ENCODE measurements around the gene CYBC1. TPM values are rescaled to one million over a fixed set of nuclear protein-coding genes. Genes with fewer than 3 reads are reported as not detected.
A peak's percentile ranks its signal among the peaks of the same experiment; 100 is the strongest.

Gene CYBC1
- polyA plus RNA-seq, 12 donors, result 25.9 to 149 (median 30.6) TPM; not detected in 1

- no peak for DNase-seq
Measured at GRCh38 chr17:82436601-82437324, 13.8 kb downstream of the CYBC1 start.

- DNase-seq, result no peak
Measured at GRCh38 chr17:82435601-82436583, 14.7 kb downstream of the CYBC1 start.

GRCh38 chr17:82435103-82435502 is 15.4 kb downstream of the CYBC1 start:
- no peak for DNase-seq

- DNase-seq, result no peak
Measured at GRCh38 chr17:82434216-82434565, 16.4 kb downstream of the CYBC1 start.

DNA sequence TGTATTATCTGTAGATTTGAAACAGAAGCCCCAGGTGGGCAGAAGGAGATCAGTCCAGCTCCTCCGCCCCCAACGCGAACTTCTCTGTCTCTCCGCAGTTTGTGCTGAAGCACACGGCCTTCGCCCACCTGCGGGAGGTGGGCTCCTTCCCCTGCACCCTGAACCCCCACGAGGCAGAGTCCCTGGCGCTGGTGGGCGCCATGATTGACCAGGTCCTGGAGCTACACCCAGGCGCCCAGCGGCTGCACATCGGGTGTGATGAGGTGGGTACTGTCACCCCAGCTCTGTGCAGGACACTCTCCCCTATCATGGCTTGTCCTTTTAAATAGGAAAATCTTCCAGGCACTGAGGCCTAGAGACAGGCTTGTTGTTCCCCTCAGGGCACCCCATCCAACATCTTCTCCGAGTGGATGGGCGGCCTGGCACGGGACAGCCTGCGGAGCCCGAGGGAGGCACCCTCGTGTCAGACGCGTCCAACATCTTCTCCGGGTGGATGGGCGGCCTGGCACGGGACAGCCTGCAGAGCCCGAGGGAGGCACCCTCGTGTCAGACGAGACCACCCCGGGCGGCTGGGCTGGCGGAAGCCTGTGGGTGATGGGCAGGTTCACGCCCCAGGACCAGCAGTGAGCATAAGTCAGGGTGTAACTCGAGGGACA is 16.9 kb downstream of the CYBC1 start:
- DNase-seq, result no peak

GRCh38 chr17:82432017-82432416 is 18.5 kb downstream of the CYBC1 start:
- DNase-seq, result no peak

- DNase-seq, result no peak
Measured at GRCh38 chr17:82429824-82430223, 20.7 kb downstream of the CYBC1 start.

GRCh38 chr17:82428546-82428945 is 22.0 kb downstream of the CYBC1 start:
- DNase-seq, result no peak

- no peak for DNase-seq
Measured at GRCh38 chr17:82424863-82425159, 25.7 kb downstream of the CYBC1 start.

DNA sequence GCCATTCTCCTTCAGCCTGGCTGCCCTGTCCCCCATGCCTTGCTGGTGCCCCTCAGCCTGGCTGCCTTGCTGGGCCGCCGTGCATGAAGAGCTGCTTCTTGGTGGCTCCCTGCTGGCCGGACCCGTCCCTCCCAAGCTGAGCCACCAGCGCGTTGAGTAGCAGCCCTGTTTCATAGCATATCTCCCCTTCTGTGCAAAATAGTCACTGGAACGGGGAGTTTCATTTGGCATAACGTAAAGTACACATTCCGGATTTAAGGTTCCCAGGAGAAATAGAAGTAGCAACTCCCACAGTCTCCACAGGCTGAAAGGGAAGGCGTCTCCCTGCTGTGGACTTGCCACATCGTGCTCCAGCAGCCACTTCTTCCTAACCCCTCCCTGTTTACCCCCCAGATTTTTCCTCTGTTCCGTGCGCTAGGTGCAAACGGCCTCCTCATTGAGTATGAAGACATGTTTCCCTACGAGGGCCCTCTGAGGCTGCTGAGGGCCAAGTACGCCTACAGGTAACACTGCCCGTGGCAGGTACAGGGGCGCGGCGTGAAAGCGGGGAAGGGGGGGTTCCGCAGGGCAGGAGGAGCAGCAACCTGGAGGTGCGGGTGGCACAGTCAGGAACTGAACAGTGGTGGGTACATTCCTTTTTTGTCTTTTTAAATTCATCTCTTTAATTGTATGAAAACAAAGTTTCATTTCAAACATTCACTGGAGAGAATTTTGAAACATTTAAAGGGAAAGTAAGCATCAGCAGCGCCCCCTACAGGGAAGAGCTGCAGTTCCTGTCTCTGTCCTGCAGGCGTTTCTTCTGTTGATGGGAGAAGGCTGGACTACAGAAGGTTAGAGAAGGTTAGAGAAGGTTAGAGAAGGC is 26.3 kb downstream of the CYBC1 start:
- DNase-seq, result no peak

GRCh38 chr17:82419540-82419939 is 31.0 kb downstream of the CYBC1 start:
- DNase-seq, result no peak

- peak; percentile 77 for DNase-seq
Measured at GRCh38 chr17:82418001-82418986, 32.3 kb downstream of the CYBC1 start, which contains the start of the genes HEXD and OGFOD3. Gene HEXD, plus strand, starts transcription at chr17:82418347. Its CDS starts 1,453 bp downstream, at chr17:82419800. Gene OGFOD3, minus strand, starts transcription at chr17:82418586. Its CDS starts 101 bp downstream, at chr17:82418485.

GRCh38 chr17:82416771-82417170 is 33.8 kb downstream of the CYBC1 start:
- DNase-seq, result no peak

- no peak for DNase-seq
Measured at GRCh38 chr17:82416264-82416663, 34.3 kb downstream of the CYBC1 start.

GRCh38 chr17:82415786-82416185 is 34.8 kb downstream of the CYBC1 start:
- DNase-seq, result no peak

- DNase-seq, result no peak
Measured at GRCh38 chr17:82415336-82415735, 35.2 kb downstream of the CYBC1 start.

DNA sequence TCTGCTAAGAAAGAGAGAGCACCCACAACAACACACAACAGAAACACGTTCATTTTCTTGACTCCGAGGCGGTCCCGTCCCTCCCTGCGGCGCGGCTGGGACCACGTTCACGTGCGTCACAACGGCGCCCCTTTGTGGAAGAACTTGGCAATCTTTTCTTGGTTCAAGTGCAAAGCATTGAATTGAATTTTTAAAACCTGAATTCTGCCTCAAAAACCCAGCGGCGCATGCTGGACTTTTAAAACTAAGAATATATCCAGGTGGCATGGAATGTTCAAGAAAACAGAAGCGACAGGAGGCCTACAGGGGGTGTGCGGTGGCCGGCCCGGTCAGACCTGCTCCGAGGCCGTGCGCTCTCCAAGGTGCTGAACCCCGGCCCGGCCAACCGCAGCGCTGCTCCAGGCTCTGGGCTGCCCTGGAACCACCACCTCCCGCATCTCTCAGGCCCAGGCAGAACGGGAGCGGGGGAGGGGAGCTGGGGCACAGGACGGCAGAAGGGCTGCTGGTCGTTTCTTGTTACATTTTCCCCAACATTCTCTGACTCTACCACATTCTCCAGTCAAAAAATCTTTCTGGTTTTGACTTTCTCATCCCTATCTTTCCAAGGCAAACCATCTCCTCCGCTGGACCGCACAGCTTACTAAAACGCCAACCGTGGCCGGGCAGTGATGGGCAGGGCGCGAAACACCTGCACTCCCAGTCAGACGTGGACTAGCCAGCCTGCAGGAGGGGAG is 35.8 kb downstream of the CYBC1 start:
- peak; percentile 82 for DNase-seq

- DNase-seq, result no peak
Measured at GRCh38 chr17:82412535-82413520, 37.7 kb downstream of the CYBC1 start.

All from muscle of arm (tissue), 12 donors.